Colonic mucosa (tissue), 4 donors: ENCODE measurements around the gene SCAF4. TPM values are rescaled to one million over a fixed set of nuclear protein-coding genes. Genes with fewer than 3 reads are reported as not detected.
A peak's percentile ranks its signal among the peaks of the same experiment; 100 is the strongest.
"Not testable (repeated sequence)": the region's sequence is repeated elsewhere in the genome, so short reads cannot be mapped to it uniquely, and the experiment has no call there.

Source experiments
- DNase-seq: peaks from one replicate; pipeline ENCODE4 v3.0.0-alpha.2; 2020
- H3K27ac ChIP-seq: fragments of 200-600 bp; one replicate; pipeline ENCODE4 v1.8.0; 2021
- H3K27me3 ChIP-seq: fragments of 200-600 bp; one replicate; pipeline ENCODE4 v1.8.0; 2021
- H3K36me3 ChIP-seq: fragments of 200-600 bp; one replicate; pipeline ENCODE4 v1.8.0; 2021
- H3K4me1 ChIP-seq: fragments of 200-600 bp; one replicate; pipeline ENCODE4 v1.8.0; 2021; ENCODE audit warnings: mild to moderate bottlenecking
- H3K4me3 ChIP-seq: fragments of 200-600 bp; one replicate; pipeline ENCODE4 v1.8.0; 2021
- H3K9ac ChIP-seq, 2 donors: one replicate each; pipeline ENCODE4 v1.7.0; 2013; ENCODE audit warnings: control low read depth in 2 of 2, low read depth in 2 of 2, low read length in 2 of 2
- H3K9me3 ChIP-seq: fragments of 200-600 bp; one replicate; pipeline ENCODE4 v1.8.0; 2021
- CTCF ChIP-seq: fragments of 200-600 bp; IDR thresholded peaks from one replicate; pipeline ENCODE4 v1.8.0; 2022; ENCODE audit warnings: antibody characterized with exemption, mild to moderate bottlenecking
- intact Hi-C: fragments of 100-400 bp; cut with DNase I; formaldehyde crosslinking; loops from one replicate; pipeline ENCODE4 v1.14.1; 2022
- total RNA-seq, 2 donors: library from RNA; stranded (reverse); fragmentation: NEBNext Ultra II Directional in 1 of 2; extraction: Animal tissue kit (Norgen Biotek cat#: 25700) in 1 of 2; gene quantifications; one replicate each; pipeline ENCODE4 v1.2.1, GENCODE V29; 2021
- donor health status: healthy.
- donor health status: DM: no; HTN: no; CAD: no.
- donor health status: DM: no; HTN: no; CAD: no.

SCAF4 gene
- total RNA-seq, 2 donors from 2014 or later: 35.1 to 35.9 TPM

- Histone ChIP-seq H3K9me3 (no peaks in the 10 kb centered on the region), H3K36me3 (no peaks in the 10 kb centered on the region), H3K27ac (no peak overlapping the region), H3K27me3 (no peaks in the 10 kb centered on the region), H3K4me3 (no peak overlapping the region), H3K9ac (no peak overlapping the region), H3K4me1 (no peaks in the 10 kb centered on the region)
- DNase-seq: no peak
- no peak for TF ChIP-seq CTCF
- intact Hi-C loops: no loop called here
Observed at GRCh38 chr21:31741116-31741515, 9.2 kb upstream of the SCAF4 start.

- H3K9ac ChIP-seq, DNase-seq, H3K4me1 ChIP-seq, H3K36me3 ChIP-seq, H3K9me3 ChIP-seq, H3K27me3 ChIP-seq, H3K4me3 ChIP-seq, H3K27ac ChIP-seq, intact Hi-C loops: not testable (repeated sequence)
Observed at GRCh38 chr21:31737586-31738397, 5.9 kb upstream of the SCAF4 start.

- H3K27me3 ChIP-seq: no peaks in the 10 kb centered on the region
- peaks cover 8% of the 10 kb centered on the region for H3K4me1 ChIP-seq
- no peak for TF ChIP-seq CTCF
- H3K9ac ChIP-seq: no peak overlapping the region
- DNase-seq: no peak
- no peaks in the 10 kb centered on the region for H3K9me3 ChIP-seq
- H3K27ac ChIP-seq: no peak overlapping the region
- intact Hi-C loops: no loop called here
- H3K36me3 ChIP-seq: no peaks in the 10 kb centered on the region
- H3K4me3 ChIP-seq: no peak overlapping the region
Observed at GRCh38 chr21:31735511-31735992, 3.6 kb upstream of the SCAF4 start.

GRCh38 chr21:31733551-31734149, 1.7 kb upstream of the SCAF4 start:
- intact Hi-C loops: loop anchor here (5.0 kb wide), 1 partner anchor 76 kb away; the partner anchor contains the start of gene SOD1
- no peak for DNase-seq
- Histone ChIP-seq H3K36me3 (no peaks in the 10 kb centered on the region), H3K4me3 (no peak overlapping the region), H3K4me1 (peaks cover 23% of the 10 kb centered on the region), H3K27me3 (no peaks in the 10 kb centered on the region), H3K9ac (peak overlapping the region in 1 of 2 donors; percentile 82), H3K9me3 (no peaks in the 10 kb centered on the region), H3K27ac (no peak overlapping the region)
- TF ChIP-seq CTCF: no peak

GRCh38 chr21:31732597-31733550, 956 bp upstream of the SCAF4 start:
- Histone ChIP-seq H3K9ac (peak overlapping the region; percentile 78 to 82), H3K4me1 (peaks cover 24% of the 10 kb centered on the region), H3K36me3 (no peaks in the 10 kb centered on the region), H3K27ac (peak overlapping the region; percentile 97), H3K9me3 (no peaks in the 10 kb centered on the region), H3K27me3 (no peaks in the 10 kb centered on the region), H3K4me3 (peak overlapping the region; percentile 96)
- intact Hi-C loops: loop anchor here (5.0 kb wide), 1 partner anchor 76 kb away; the partner anchor contains the start of gene SOD1
- DNase-seq: peak; percentile 36
- TF ChIP-seq CTCF: no peak
